ENCODE results near the gene F12.
"Not testable (repeated sequence)": the region's sequence is repeated elsewhere in the genome, so short reads cannot be mapped to it uniquely, and the experiment has no call there.

The F12 gene

DNA sequence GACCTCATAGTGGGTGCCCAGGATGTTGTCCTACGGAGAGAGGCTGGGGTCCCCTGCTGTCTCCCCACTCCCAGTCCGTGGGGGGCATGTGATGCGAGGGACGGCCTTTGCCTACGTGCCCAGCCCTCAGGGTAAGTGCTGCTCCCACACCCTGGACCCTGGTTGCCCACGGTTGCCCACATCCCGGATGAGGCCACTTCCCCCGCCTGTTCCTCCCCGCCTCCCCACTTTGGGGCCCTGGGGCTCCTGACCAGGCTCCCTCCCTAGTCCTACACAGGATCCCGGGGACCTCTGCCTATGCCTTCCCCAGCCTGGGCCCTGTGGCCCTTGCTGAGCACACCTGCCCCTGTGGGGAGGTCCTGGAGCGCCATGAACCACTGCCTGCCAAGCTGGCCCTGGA lies 23.6 kb downstream of the F12 start:
- DNase-seq: no peak

DNA sequence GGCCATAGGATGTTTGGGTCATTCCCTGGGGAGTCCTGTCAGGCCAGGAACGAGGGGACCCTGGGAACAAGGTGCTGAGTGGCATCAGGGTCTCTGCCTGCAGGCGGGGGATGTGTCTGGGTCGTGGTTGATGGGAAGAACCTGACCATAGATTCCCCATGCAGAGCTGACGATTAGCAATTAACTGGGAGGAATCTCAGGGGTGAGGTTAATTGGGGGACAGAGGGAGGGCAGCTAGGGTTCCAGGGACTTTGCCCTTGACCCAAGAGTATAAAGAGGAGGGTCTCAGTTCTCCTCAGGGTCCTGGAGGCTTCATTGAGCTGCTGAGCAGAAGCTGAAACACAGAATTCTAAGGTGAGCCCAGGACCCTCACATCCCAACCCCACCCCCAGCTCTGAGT lies 25.2 kb downstream of the F12 start, which contains the start of gene SLC34A1:
SLC34A1 (plus strand) TSS at position 301 of the 400 bp plus-strand sequence. CDS start 1,308 bp downstream, outside the sequence.
- DNase-seq: no peak

GRCh38 chr5:177383181-177383580 lies 26.2 kb downstream of the F12 start:
- DNase-seq: no peak

DNA sequence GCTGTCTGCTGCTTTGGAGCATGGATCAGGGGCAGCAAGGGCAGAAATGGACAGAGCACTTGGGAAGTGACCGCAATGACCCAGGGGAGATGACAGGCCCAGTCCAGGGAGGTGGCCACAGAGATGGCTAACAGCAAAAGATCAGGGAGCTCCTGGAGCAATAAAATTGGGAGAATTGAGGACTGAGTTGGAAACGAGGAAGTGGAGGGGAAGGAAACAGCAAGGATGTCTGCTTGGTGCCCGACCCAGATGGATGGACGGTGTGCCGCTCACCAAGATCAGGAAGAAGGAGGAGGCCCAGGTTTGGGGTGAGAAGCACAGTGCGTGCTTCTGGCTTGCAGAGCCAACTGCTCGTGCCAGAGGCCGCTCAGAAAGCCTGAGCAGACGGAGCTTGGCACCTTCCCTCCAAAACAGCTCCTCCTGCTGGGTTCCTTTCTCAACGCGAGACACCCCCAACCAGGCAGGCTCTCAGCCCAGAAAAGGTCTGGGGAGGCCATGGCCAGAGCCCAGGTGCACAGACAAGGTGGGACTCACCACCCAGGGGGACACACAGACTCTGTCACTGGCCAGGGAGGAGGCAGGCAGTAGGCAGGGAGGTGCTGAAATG lies 26.8 kb downstream of the F12 start:
- no peak for DNase-seq

DNA sequence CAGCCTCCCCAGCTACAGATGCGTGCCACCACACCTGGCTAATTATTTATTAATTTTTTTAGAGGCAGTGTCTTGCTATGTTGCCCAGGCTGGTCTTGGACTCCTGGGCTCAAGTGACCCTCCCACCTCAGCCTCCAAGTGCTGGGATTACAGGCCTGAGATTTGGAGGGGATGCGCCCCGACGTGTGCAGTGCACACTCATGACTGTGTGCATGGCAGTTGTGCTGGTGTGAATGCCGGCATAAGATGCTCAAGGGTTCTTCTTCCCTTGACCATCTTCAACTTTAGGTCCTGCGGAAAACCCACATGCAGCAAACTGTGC lies 28.6 kb downstream of the F12 start:
- no peak for DNase-seq

DNA sequence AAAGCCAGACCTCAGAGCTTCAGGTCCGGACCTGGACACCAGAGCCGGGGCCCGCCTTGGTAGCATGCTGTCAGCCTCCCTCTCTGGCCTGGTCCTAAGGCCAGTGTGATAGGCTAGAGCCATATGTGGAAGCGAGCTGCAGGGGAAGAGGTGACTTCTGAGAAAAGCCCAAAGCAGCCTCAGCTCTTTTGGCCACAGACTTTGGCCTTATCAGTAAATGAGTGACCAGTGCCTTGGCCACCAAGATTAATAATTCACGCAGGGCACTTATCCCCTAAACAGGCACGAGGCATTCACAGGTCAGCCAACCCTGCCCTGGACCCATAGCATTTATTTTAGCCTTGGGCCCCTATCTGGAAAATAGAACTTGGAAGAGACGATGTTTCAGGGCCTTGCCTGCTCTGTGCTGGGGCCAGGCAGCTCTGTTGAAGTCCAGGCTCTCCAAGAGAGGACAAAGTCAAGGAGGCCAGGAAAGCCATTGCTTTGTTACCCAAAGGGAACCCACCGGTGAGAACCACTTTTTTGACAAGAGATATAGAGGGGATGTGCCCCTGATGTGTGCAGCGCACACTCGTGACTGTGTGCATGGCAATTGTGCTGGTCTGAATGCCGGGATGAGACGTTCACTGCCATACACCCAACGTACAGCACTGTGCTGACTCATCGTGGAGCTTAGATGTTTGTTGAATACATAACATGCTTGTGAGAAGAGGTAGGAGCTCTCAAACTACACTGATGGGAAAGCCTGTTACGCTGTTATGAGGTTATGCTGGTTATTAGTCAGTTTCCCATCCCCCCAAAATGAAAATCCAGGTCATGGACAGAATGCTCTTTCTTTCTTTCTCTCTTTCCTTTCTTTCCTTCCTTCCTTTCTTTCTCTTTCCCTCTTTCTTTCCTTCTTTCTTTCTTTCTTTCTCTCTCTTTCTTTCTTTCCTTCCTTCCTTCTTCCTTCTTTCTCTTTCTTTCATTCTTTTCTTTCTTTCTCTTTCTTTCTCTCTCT lies 30.2 kb downstream of the F12 start:
- DNase-seq: peak; percentile 69

DNA sequence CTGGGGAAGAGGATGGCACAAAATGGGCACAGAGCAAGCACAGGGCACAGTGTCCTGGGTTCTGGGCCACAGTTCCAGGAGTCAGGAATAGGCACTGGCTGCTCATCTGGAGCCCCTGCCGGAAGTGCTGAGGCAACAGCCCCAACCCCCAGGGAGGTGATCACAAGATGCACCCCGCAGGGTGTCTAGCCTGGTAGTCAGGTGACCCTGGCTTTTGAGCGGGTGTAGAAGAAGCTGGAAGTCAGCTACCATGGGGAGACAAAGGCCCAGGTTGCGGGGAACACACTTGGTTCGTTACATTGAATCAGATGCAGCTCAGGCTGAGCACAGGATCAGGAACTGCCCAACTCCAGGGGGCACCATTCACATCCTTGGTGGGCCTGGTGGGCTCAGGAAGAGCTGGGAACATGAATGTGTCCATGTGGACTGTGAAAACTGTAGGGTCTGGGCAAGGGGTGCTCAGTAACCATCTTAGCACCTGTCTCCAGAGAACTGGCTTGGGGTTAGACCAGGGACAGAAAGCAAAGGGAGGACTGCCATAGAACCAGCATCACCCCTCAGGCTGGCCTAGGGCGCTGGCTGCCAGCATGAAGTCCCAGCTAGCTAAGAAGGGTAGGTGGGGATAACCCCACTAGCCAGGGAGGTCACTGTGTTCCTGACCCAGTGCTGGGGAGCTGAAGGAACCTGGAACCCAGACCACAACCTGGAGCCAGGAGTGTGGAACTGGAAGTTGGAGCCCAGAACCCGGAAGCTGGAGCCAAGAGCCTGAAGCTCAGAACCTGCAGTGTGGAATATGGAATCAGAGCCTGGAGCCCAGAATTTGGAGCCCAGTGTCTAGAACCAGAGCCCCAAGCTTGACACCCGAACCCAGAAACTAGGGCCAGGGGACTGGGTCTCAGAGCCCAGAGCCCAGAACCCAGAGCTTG lies 31.2 kb downstream of the F12 start:
- DNase-seq: no peak

- no peak for DNase-seq
Measured at GRCh38 chr5:177376107-177376506, 33.3 kb downstream of the F12 start.

DNA sequence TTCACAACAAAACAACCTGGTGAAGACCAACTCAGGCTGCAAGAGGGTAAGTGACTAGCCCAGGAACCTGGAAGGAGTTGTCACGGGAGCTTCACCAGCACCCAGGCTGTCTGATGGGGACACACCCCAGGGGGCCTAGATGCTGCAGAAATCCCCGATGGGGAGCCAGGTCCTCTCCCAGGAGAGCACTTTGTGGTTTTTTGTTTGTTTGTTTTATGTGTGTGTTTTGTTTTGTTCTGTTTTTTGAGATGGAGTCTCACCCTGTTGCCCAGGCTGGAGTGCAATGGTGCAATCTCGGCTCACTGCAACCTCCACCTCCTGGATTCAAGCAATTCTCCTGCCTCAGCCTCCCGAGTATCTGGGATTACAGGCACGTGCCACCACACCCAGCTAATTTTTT lies 33.8 kb downstream of the F12 start:
- DNase-seq: not testable (repeated sequence)

DNA sequence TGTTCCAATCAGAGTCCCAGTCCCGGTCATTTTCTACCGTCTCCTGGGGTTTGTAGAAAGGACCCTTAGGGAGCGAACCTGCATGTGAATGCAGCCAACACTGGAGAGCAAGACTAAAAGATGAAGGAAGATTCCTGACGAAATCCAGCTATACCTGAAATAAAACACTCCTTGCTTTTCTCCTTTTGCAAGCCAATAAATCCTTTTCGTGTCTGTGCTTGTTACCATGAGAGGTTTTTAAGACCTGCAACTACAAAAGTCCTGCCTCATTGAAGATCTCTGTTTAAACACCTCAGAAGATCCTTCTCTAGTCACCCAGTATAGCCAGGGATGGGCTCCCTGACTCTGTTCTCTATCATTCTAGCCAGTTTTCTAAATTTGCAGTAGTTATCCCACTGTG lies 35.2 kb downstream of the F12 start:
- DNase-seq: no peak

GRCh38 chr5:177373806-177374205 lies 35.6 kb downstream of the F12 start:
- DNase-seq: no peak

DNA sequence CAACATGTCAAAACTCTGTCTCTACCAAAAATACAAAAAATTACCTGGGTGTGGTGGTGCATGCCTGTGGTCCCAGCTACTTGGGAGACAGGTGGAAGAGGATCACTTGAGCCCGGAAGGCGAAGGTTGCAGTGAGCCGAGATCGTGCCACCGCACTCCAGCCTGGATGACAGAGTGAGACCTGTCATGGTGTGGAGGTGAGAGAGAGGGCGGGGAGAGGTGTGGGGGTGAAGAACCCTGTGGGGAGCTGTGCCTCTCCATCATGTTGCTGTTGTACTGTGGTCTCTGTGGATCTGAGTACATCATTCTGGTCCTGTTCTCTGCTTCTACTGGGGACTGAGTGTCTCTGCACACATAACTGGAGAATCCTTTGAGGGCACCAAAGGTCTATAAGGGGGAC lies 36.5 kb downstream of the F12 start:
- peak; percentile 72 for DNase-seq

DNA sequence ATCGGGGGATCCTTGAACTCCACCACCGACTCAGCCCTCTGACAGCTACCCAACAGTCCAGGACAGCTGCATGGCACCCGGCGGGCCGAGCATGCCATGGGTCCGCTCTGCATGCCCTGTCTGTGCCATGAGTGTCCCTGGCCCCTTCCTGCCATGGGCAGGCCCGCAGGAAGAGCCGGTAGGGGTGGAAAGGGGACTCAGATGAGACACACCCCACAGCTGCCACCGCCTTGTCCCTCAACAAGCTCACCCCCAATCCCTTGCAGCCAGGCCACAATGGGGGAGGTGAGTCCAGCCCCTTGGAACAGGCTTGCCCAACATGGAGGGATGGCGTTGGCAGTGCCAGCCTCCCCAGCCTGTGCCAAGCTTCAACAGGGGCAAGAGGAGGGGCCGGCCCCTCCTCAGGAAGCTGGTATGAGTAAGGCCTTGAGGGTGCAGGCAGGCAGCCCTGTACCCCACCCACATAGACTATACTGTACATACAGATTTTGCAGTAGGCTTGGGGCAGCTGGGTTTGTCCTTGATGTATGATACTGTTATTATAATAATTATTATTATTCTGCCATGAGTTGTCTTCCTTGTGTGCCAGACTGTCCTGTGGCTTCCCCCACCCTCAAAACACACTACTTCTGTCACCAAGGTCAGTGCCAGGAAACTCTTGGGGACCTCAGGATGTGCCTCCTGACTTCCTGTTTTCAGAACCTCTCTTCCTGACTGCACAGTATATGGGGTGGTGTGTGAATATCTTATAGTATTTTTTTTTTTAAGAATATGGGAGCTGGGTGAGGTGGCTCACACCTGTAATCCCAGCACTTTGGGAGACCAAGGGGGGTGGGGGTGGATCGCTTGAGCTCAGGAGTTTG lies 37.1 kb downstream of the F12 start:
- DNase-seq: peak; percentile 77

DNA sequence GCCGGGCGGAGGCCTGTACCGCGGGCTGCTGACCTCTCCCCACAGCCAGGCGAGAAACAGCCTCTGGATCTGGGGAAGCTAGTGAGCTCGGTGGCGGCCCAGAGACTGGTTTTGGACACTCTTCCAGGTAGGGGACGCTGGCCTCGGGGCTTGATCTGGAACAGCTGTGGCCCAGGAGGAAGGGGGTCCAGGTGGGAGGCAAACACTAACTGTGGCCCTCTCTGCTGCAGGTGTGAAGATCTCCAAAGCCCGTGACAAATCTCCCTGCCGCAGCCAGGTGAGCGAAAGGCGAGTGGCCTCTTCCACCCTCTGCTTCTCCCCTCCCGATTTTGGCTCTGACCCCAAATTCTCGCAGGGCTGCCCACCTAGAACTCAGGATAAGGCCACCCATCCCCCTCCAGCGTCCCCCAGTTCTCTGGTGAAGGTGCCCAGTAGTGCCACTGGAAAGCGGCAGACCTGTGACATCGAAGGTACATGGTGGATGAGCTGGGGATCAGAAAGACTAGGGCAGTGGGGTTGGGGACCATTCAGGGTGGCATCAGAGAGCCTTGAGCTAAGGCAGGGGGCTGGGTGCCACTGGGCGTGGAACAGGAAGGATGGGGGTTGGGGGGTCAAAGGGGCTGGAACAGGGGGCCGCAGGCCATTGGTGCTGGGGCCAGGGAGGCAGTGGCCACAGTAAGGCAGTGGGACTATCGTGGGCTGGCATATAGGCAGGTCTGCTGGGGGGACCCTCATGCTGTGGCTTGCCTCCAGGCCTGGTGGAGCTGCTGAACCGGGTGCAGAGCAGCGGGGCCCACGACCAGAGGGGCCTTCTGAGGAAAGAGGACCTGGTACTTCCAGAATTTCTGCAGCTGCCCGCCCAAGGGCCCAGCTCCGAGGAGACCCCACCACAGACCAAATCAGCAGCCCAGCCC lies 38.0 kb downstream of the F12 start:
- no peak for DNase-seq

GRCh38 chr5:177370488-177371119 lies 38.8 kb downstream of the F12 start:
- DNase-seq: peak; percentile 88

DNA sequence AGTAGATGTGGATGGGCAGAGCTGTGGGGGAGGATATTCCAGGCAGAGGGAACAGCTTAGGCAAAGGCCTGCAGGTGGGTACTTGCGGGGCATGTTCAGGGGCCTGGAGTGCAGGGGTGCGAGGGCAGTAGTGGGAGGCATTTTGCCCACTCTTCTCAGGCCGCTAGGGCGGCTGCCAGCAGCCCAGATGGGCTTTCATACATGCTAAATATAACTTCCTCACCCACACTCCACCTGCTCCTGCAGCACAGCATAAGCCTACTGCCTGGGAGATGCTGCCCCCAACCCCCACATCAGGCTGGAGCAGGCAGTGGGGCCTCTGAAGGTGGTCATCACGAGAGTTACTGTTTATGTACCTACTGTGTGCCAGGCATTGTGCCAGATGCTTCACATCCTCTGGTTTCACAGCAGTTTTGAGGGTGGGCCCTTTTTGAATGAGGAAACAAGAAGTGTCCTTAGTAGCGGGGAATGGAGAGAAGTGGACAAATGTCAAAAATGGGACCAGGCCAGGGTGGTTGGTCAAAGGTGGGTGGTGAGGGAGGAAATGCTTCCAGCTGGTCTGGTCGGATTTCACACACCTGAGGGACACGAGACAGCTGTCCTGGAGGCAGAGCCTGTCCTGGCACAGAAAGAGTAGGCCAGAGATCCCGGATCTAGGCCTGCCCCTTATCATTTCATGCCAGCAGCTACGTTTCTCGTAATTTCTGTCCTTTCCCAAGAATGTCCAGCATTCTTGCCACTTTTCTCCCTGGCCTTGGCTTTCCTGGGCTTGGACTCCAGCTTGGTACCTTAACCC lies 39.5 kb downstream of the F12 start:
- DNase-seq: no peak

DNA sequence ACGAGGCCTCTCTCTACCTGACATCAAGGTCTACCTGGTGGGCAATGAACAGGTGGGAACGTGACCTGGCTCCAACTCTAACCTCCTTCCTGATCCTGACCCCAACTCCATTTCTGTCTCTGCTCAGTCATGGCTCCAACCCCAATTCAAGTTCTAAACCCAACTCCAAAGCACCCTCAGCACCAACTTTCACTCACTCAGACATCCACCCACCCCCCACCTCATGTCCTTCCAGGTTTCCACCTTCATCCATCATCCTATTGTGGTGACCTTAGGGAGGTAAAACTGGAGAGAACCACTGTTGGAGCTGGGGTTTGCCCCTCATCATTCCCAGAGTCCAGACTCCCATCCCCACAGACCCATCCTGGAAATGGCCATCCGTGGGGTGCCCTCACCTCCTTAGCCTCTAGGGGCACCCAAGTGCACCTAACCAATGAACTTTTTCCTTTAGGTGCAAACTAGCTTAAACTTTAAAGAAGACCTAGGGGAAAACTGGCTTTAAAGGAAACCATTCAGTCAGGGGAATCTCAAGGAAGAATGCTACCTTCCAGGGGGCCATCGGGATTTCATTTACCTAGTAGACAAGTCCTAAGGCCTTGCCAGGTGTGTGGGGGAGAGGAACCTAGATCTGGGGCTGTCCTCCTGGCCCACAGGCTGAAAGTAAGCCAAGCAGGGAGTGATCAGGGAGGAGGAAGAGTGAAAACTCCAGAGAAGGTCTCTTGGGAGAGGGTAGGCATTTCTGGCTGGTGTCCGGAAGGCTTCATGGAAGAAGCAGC lies 40.3 kb downstream of the F12 start:
- DNase-seq: peak; percentile 73

GRCh38 chr5:177367981-177368868 lies 41.1 kb downstream of the F12 start:
- no peak for DNase-seq
